ENCODE results near the gene CLCA4.

DNA sequence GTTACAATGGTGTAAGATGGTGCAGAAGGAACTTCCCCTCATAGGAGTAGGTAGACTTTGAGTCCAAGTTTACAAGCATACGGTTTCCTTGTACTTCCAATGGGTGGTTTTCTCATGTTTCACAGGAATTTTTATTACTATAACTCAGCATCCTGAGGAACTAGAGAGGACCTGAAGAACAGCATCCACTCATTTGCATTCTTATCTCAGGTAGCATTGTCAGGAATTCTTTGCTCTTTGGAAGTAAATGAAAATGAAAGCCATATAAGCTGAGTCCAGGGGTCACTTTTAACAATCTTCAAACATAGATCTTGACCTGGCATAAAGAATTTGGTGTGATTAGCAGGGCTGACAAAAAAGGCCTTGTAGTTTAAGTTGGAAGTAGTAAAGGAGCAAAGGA lies 34.4 kb downstream of the CLCA4 start:
- TF ChIP-seq POLR2A (IDR thresholded peaks at IDR 0.05; ENCODE audit: low read depth, low read length) (no peak), PAX5 (IDR thresholded peaks at IDR 0.05; ENCODE audit: insufficient read depth, low read length, severe bottlenecking) (no peak), POLR2AphosphoS5 (IDR thresholded peaks at IDR 0.05; ENCODE audit: low read depth, low read length) (no peak), POU2F2 (IDR thresholded peaks at IDR 0.05; ENCODE audit: low read depth, low read length) (no peak), TAF1 (IDR thresholded peaks at IDR 0.05; ENCODE audit: low read depth, low read length) (no peak)
